Measurements from ENCODE around the gene KAZN. TPM values are rescaled to one million over a fixed set of nuclear protein-coding genes. Genes with fewer than 3 reads are reported as not detected.

KAZN gene
- total RNA-seq, 4 donors from 2014 or later = 0.77 to 12.3 (median 4.9) TPM

- DNase-seq = no peak
Observed at GRCh38 chr1:15151377-15151806, 552.9 kb downstream of the KAZN start.

GRCh38 chr1:15151871-15152270 lies 553.4 kb downstream of the KAZN start:
- Histone ChIP-seq H3K9me3 (no peaks in the 10 kb centered on the region), H3K27ac (peak overlapping the region; percentile 69 to 76), H3K4me3 (no peak overlapping the region), H3K4me1 (peaks cover 0 to 5% of the 10 kb centered on the region in 2 donors), H3K27me3 (no peaks in the 10 kb centered on the region), H3K36me3 (no peaks in the 10 kb centered on the region)
- DNase-seq = no peak
- intact Hi-C loops (cut with DNase I; ENCODE audit: low total_unique reads) = loop anchor here (10.0 kb wide), 1 partner anchor 113 kb away; no protein-coding TSS in a partner anchor
- TF ChIP-seq CTCF (IDR thresholded peaks at IDR 0.05) = no peak
- no peak for TF ChIP-seq POLR2A (IDR thresholded peaks at IDR 0.05)

More at GRCh38 chr1:15151377-15151806, 552.9 kb downstream of the KAZN start:
- Histone ChIP-seq H3K36me3 (no peaks in the 10 kb centered on the region), H3K4me1 (peaks cover 0 to 5% of the 10 kb centered on the region in 2 donors), H3K27ac (no peak overlapping the region), H3K4me3 (no peak overlapping the region), H3K9me3 (no peaks in the 10 kb centered on the region), H3K27me3 (no peaks in the 10 kb centered on the region)
- TF ChIP-seq POLR2A (IDR thresholded peaks at IDR 0.05) (no peak), CTCF (IDR thresholded peaks at IDR 0.05) (no peak)
- intact Hi-C loops (cut with DNase I; ENCODE audit: low total_unique reads) = loop anchor here (10.0 kb wide), 1 partner anchor 113 kb away; no protein-coding TSS in a partner anchor

GRCh38 chr1:15152318-15153183 lies 554.1 kb downstream of the KAZN start:
- H3K4me1 ChIP-seq = peaks cover 0 to 5% of the 10 kb centered on the region in 2 donors
- DNase-seq = peak; percentile 83 to 87
- H3K9me3 ChIP-seq = no peaks in the 10 kb centered on the region
- H3K27me3 ChIP-seq = no peaks in the 10 kb centered on the region
- no peaks in the 10 kb centered on the region for H3K36me3 ChIP-seq
- intact Hi-C loops (cut with DNase I; ENCODE audit: low total_unique reads) = loop anchor here (10.0 kb wide), 1 partner anchor 112 kb away; no protein-coding TSS in a partner anchor
- TF ChIP-seq CTCF (IDR thresholded peaks at IDR 0.05) (peak; percentile 68 to 80 (median 74)), POLR2A (IDR thresholded peaks at IDR 0.05) (peak in 1 of 2 donors; percentile 58)
- peak overlapping the region; percentile 69 to 76 for H3K27ac ChIP-seq
- H3K4me3 ChIP-seq = peak overlapping the region; percentile 58 to 89

- TF ChIP-seq CTCF (IDR thresholded peaks at IDR 0.05) (no peak), POLR2A (IDR thresholded peaks at IDR 0.05) (peak in 1 of 2 donors; percentile 53)
- Histone ChIP-seq H3K36me3 (no peaks in the 10 kb centered on the region), H3K9me3 (no peaks in the 10 kb centered on the region), H3K4me3 (peak within 1 kb of the TSS; percentile 58 to 89), H3K27ac (peak within 1 kb of the TSS; percentile 69 to 76), H3K27me3 (no peaks in the 10 kb centered on the region), H3K4me1 (peaks cover 0 to 5% of the 10 kb centered on the region in 2 donors)
- peak; percentile 47 to 76 for DNase-seq
- intact Hi-C loops (cut with DNase I; ENCODE audit: low total_unique reads) = loop anchor here (10.0 kb wide), 1 partner anchor 111 kb away; no protein-coding TSS in a partner anchor
Observed at GRCh38 chr1:15153184-15153841, 554.8 kb downstream of the KAZN start, which contains the start of gene TMEM51. TMEM51 (plus strand) TSS chr1:15153747; CDS start chr1:15215088, 61,341 bp downstream.
